ENCODE results near the gene TP53I13.

GRCh38 chr17:29549177-29549923 is 19.2 kb upstream of the TP53I13 start:
- TF ChIP-seq ZFP30 (CRISPR knock-in tag; IDR thresholded peaks at IDR 0.05) (no peak), ZNF8 (CRISPR knock-in tag; IDR thresholded peaks at IDR 0.05) (no peak)

Measured in SK-N-SH treated with all-trans-retinoic acid at 6 μM for 48 hours (cell line).